Measurements from ENCODE around the gene MON1B. TPM values are rescaled to one million over a fixed set of nuclear protein-coding genes. Genes with fewer than 3 reads are reported as not detected.
A peak's percentile ranks its signal among the peaks of the same experiment; 100 is the strongest.

MON1B gene
- total and polyA plus RNA-seq, 2 of the 13 experiments (the other 11 are each of a cell fraction or from before 2014, with no cell fraction given) = 13.4 to 15.6 TPM

DNA sequence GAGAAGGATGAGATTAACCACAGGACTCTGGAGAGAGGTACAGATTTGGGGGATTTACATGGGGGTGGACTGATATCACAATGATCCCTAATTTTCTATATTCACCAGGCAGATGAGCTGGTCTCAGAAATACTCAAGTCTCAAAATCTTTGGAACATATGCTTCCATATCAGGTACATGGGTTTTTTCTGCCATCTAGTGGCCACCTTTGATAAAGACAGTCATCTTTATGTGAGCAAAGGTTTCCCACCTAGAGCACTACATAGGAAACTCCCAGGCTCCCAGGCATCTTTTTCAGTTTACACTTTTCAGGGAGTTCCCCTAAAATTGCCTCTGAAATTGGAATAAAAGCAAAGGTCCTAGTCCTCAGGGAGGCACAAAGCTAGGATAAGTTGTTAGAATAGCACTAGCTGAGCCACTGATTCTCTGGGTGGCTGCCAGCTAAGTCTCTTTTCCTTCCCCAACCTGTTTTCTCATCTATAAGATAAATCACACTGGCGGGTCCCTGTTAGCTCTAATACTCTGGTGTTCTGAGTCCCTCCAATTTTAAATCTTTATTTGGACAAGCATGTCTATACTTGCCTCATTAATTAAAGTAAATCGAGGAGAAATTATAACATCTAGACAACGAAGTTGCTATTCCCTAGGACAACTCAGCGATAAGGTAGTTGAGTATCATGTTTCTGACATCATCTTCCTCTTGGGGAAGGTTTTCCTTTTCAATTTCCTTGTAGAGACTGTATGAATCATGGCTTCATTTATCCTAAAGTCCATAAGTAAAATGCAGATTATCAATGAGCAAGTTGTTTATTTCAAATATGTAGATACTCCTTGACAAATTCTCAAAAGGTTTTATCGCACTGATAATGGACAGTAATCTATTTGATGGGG lies 19.0 kb upstream of the MON1B start:
- peak; percentile 66 for DNase-seq (ENCODE audit: low spot score)
- peak; percentile 92 for ATAC-seq

More for the DNA sequence above, 19.0 kb upstream of the MON1B start:
- Histone ChIP-seq H3K27me3 (ENCODE audit: control insufficient read depth in 1 of 2, insufficient read depth in 2 of 2, low read length in 2 of 2) (no peaks in the 10 kb centered on the region), H3K4me1 (ENCODE audit: insufficient read depth, low read length) (no peaks in the 10 kb centered on the region), H2AFZ (ENCODE audit: low read length) (no peak overlapping the region), H3K36me3 (replicated peaks in 1 of 2; ENCODE audit: control insufficient read depth in 1 of 2, insufficient read depth in 2 of 2, low read length in 2 of 2) (no peaks in the 10 kb centered on the region), H3K9me3 (ENCODE audit: low read length) (no peaks in the 10 kb centered on the region), H3K4me3 (replicated peaks in 1 of 3; ENCODE audit: insufficient read depth in 1 of 3, low read depth in 2 of 3, low read length in 3 of 3) (no peak overlapping the region), H4K20me1 (ENCODE audit: insufficient read depth, low read length) (no peaks in the 10 kb centered on the region), H3K4me2 (ENCODE audit: low read depth, low read length) (no peak overlapping the region), H3K79me2 (ENCODE audit: insufficient read depth, low read length) (no peaks in the 10 kb centered on the region), H3K27ac (ENCODE audit: extremely low read length, insufficient read depth, low read length) (no peak overlapping the region), H3K9ac (ENCODE audit: insufficient read depth, low read depth, low read length) (no peak overlapping the region)
- intact Hi-C loops (cut with micrococcal nuclease; ENCODE audit: unreplicated experiment) = loop anchor here (1.0 to 5.0 kb wide), 4 partner anchors 320 to 1383 kb away; no protein-coding TSS in a partner anchor
- POLR2A ChIA-PET = no interaction called here
- FAIRE-seq = peak; percentile 64
- BruUV-seq (replicated peaks) = no TSS peak
- 0% methylated on average over 5 of the region's 5 CpGs for WGBS (ENCODE audit: low lambda C conversion rate)
- CTCF ChIA-PET (ENCODE audit: low intra/inter-chr PET ratio, low total read pairs) = interaction anchor here (1.1 to 4.1 kb wide), 3 partner anchors 892 to 1383 kb away, joined by 3 to 37 read pairs (median 4); no protein-coding TSS in a partner anchor
- TF ChIP-seq, protein P1, sequence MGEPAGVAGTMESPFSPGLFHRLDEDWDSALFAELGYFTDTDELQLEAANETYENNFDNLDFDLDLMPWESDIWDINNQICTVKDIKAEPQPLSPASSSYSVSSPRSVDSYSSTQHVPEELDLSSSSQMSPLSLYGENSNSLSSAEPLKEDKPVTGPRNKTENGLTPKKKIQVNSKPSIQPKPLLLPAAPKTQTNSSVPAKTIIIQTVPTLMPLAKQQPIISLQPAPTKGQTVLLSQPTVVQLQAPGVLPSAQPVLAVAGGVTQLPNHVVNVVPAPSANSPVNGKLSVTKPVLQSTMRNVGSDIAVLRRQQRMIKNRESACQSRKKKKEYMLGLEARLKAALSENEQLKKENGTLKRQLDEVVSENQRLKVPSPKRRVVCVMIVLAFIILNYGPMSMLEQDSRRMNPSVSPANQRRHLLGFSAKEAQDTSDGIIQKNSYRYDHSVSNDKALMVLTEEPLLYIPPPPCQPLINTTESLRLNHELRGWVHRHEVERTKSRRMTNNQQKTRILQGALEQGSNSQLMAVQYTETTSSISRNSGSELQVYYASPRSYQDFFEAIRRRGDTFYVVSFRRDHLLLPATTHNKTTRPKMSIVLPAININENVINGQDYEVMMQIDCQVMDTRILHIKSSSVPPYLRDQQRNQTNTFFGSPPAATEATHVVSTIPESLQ (CRISPR knock-in tag; conservative IDR thresholded peaks at IDR 0.05) = 0 out of 2 replicates have a peak, but pooled peaks have one; percentile 44
- TF ChIP-seq RAD21 (CRISPR knock-in tag; IDR thresholded peaks at IDR 0.05) = peak; percentile 30; the same call in 1 of the 2 replicates
- peak; percentile 76 for TF ChIP-seq SMC3 (IDR thresholded peaks at IDR 0.05; ENCODE audit: low read length)
- no peak for TF ChIP-seq KLF9 (CRISPR knock-in tag; IDR thresholded peaks at IDR 0.05; ENCODE audit: low read depth)
- TF ChIP-seq IKZF1 (IDR thresholded peaks at IDR 0.05) = no peak
- peak; percentile 90 for TF ChIP-seq STAG1 (CRISPR knock-in tag; IDR thresholded peaks at IDR 0.05)
- TF ChIP-seq, protein P2, sequence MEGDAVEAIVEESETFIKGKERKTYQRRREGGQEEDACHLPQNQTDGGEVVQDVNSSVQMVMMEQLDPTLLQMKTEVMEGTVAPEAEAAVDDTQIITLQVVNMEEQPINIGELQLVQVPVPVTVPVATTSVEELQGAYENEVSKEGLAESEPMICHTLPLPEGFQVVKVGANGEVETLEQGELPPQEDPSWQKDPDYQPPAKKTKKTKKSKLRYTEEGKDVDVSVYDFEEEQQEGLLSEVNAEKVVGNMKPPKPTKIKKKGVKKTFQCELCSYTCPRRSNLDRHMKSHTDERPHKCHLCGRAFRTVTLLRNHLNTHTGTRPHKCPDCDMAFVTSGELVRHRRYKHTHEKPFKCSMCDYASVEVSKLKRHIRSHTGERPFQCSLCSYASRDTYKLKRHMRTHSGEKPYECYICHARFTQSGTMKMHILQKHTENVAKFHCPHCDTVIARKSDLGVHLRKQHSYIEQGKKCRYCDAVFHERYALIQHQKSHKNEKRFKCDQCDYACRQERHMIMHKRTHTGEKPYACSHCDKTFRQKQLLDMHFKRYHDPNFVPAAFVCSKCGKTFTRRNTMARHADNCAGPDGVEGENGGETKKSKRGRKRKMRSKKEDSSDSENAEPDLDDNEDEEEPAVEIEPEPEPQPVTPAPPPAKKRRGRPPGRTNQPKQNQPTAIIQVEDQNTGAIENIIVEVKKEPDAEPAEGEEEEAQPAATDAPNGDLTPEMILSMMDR (CRISPR knock-in tag; IDR thresholded peaks at IDR 0.05) = peak; percentile 84
- no peak for TF ChIP-seq CHCHD3 (CRISPR knock-in tag; IDR thresholded peaks at IDR 0.05)
- in situ Hi-C loops (cut with HindIII; ENCODE audit: extremely low pct_ligation_motif_present, low pct_unique_long_range_greater_than_20kb) = loop anchor here (5.0 to 25.0 kb wide), 3 partner anchors 510 to 1385 kb away; partner anchors contain the start of gene CNTNAP4
